Suprapubic skin (tissue), 4 donors: ENCODE results near the gene ZNF444.

ENCODE experiments used
- EP300 ChIP-seq: sonication (generic); formaldehyde crosslinking; IDR thresholded peaks from one replicate; pipeline ENCODE4 v1.6.1; 2017; ENCODE audit warnings: antibody characterized with exemption
- POLR2A ChIP-seq, 2 donors: fragments of 450-650 bp; IDR thresholded peaks; one replicate each; pipeline ENCODE4 v1.6.1; 2017; ENCODE audit warnings: antibody characterized with exemption in 2 of 2, mild to moderate bottlenecking in 2 of 2, moderate library complexity in 2 of 2
- POLR2AphosphoS5 ChIP-seq, 3 donors: sonication (generic); formaldehyde crosslinking; IDR thresholded peaks; one replicate each; pipeline ENCODE4 v1.6.1; 2017; ENCODE audit warnings: antibody characterized with exemption in 3 of 3
- TF ChIP-seq, protein P1 (sequence below), 2 donors: fragments of 200-600 bp in 1 of 2; fragments of 450-650 bp in 1 of 2; sonication (generic) in 1 of 2; IDR thresholded peaks; one replicate each; pipeline ENCODE4 v1.5.1; 2016 to 2019; ENCODE audit warnings: antibody characterized with exemption in 2 of 2, mild to moderate bottlenecking in 1 of 2, moderate library complexity in 1 of 2

DNA sequence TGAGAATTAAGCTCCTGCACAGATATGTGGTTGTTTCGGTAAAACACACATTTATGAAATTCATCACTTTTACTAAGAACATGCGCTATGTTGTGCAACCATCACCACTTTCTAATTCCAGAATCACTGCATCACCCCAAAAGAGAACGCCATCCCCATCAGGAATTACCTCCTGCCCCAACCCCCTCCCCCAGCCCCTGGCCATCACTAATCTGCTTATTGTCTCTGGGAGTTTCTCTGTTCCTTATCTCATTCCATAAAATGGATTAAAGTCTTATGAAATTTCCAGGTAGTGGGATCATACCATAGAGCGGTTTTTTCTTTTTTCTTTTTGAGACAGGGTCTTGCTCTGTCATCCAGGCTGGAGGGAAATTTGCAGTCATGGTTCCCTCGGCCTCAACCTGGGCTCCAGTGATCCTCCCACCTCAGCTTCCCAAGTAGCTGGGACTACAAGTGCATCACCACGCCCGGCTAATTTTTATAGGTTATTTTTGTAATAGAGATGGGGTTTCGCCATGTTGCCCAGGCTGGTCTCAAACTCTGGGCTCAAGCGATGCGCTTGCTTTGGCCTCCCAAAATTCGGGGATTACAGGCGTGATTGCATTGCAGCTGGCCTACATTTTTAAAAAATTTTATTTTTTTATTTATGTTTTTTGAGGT, 53.0 kb downstream of the ZNF444 start:
- TF ChIP-seq, protein P1, sequence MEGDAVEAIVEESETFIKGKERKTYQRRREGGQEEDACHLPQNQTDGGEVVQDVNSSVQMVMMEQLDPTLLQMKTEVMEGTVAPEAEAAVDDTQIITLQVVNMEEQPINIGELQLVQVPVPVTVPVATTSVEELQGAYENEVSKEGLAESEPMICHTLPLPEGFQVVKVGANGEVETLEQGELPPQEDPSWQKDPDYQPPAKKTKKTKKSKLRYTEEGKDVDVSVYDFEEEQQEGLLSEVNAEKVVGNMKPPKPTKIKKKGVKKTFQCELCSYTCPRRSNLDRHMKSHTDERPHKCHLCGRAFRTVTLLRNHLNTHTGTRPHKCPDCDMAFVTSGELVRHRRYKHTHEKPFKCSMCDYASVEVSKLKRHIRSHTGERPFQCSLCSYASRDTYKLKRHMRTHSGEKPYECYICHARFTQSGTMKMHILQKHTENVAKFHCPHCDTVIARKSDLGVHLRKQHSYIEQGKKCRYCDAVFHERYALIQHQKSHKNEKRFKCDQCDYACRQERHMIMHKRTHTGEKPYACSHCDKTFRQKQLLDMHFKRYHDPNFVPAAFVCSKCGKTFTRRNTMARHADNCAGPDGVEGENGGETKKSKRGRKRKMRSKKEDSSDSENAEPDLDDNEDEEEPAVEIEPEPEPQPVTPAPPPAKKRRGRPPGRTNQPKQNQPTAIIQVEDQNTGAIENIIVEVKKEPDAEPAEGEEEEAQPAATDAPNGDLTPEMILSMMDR (IDR thresholded peaks at IDR 0.05) = no peak
- TF ChIP-seq POLR2AphosphoS5 (IDR thresholded peaks at IDR 0.05) (no peak), EP300 (no peak), POLR2A (IDR thresholded peaks at IDR 0.05) (no peak)
